Measurements from ENCODE around the gene ST3GAL3. TPM values are rescaled to one million over a fixed set of nuclear protein-coding genes. Genes with fewer than 3 reads are reported as not detected.

ST3GAL3 gene
- total RNA-seq, 1 donor from 2014 or later: 16.5 TPM

DNA sequence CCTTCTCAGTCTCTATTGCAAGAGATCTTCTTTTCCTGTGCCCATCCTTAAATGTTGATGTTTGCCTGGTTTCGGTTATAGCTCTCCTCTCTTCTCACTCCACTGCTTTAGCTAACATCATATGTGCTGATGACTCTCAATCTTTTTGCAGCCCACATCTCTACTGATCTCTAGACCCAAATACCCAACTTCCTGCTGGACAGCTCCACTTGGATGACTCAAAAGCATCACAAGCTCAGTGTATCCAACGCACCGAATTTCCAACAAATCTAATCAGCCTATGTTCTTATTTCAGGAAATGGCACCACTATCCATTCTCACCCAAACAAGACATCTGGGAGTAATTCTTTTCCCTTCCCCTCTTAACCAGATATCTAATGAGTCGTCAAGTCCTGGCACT, 147.1 kb downstream of the ST3GAL3 start:
- H3K4me1 Mint-ChIP-seq (ENCODE audit: low read depth, unreplicated experiment): no peaks in the 10 kb centered on the region

DNA sequence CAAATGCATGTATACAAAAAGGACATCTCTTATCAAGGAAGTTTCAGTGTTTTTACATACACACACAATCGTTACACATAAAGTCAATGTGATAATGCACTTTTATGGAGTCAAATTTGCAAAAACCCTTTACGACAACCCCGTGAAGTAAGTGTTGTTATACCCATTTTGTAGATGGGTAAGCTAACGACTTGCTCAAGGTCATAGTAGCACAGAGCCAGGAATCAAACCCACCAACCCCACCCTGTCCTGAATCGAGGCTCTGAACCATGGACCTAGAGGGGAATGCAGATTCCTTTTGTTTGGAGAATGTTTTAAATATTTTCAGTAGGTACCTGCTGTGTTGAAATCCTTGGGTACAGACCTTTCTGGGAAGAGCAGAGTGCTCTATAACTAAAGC, 148.9 kb downstream of the ST3GAL3 start:
- Mint-ChIP-seq H3K9me3 (ENCODE audit: unreplicated experiment) (no peaks in the 10 kb centered on the region), H3K27me3 (ENCODE audit: unreplicated experiment) (peaks cover 3% of the 10 kb centered on the region), H3K27ac (ENCODE audit: unreplicated experiment) (no peak overlapping the region), H3K36me3 (ENCODE audit: unreplicated experiment) (no peaks in the 10 kb centered on the region), H3K4me1 (ENCODE audit: low read depth, unreplicated experiment) (no peaks in the 10 kb centered on the region), H3K4me3 (ENCODE audit: unreplicated experiment) (no peak overlapping the region)
- TF ChIP-seq, protein P1, sequence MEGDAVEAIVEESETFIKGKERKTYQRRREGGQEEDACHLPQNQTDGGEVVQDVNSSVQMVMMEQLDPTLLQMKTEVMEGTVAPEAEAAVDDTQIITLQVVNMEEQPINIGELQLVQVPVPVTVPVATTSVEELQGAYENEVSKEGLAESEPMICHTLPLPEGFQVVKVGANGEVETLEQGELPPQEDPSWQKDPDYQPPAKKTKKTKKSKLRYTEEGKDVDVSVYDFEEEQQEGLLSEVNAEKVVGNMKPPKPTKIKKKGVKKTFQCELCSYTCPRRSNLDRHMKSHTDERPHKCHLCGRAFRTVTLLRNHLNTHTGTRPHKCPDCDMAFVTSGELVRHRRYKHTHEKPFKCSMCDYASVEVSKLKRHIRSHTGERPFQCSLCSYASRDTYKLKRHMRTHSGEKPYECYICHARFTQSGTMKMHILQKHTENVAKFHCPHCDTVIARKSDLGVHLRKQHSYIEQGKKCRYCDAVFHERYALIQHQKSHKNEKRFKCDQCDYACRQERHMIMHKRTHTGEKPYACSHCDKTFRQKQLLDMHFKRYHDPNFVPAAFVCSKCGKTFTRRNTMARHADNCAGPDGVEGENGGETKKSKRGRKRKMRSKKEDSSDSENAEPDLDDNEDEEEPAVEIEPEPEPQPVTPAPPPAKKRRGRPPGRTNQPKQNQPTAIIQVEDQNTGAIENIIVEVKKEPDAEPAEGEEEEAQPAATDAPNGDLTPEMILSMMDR (IDR thresholded peaks at IDR 0.05; ENCODE audit: partially characterized antibody, unreplicated experiment): no peak
- no peak for DNase-seq

More for the DNA sequence above, 147.1 kb downstream of the ST3GAL3 start:
- peaks cover 3% of the 10 kb centered on the region for H3K27me3 Mint-ChIP-seq (ENCODE audit: unreplicated experiment)
- TF ChIP-seq, protein P1 (IDR thresholded peaks at IDR 0.05; ENCODE audit: partially characterized antibody, unreplicated experiment): no peak
- H3K4me3 Mint-ChIP-seq (ENCODE audit: unreplicated experiment): no peak overlapping the region
- DNase-seq: no peak
- no peaks in the 10 kb centered on the region for H3K36me3 Mint-ChIP-seq (ENCODE audit: unreplicated experiment)
- no peak overlapping the region for H3K27ac Mint-ChIP-seq (ENCODE audit: unreplicated experiment)
- H3K9me3 Mint-ChIP-seq (ENCODE audit: unreplicated experiment): no peaks in the 10 kb centered on the region

DNA sequence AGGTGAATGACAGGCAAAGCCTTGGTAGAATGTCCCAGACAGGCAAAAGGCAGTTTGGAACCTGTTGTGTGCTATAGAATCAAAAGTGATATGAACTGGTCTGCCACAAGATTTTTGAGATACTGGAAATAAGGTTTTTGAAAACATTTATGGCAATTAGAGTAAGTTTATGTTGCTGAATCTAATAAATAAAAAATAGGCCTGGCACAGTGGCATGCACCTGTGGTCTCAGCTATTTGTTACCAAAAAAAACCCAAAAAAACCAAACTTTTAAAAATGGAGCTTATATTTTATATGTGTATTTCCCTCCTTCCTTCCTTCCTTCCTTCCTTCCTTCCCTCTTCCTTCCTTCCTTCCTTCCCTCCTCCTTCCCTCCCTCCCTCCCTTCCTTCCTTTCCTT, 149.8 kb downstream of the ST3GAL3 start:
- Mint-ChIP-seq H3K4me1 (ENCODE audit: low read depth, unreplicated experiment) (no peaks in the 10 kb centered on the region), H3K27ac (ENCODE audit: unreplicated experiment) (no peak overlapping the region), H3K4me3 (ENCODE audit: unreplicated experiment) (no peak overlapping the region), H3K9me3 (ENCODE audit: unreplicated experiment) (no peaks in the 10 kb centered on the region), H3K36me3 (ENCODE audit: unreplicated experiment) (no peaks in the 10 kb centered on the region), H3K27me3 (ENCODE audit: unreplicated experiment) (peaks cover 3% of the 10 kb centered on the region)
- DNase-seq: no peak
- TF ChIP-seq, protein P1 (IDR thresholded peaks at IDR 0.05; ENCODE audit: partially characterized antibody, unreplicated experiment): no peak

DNA sequence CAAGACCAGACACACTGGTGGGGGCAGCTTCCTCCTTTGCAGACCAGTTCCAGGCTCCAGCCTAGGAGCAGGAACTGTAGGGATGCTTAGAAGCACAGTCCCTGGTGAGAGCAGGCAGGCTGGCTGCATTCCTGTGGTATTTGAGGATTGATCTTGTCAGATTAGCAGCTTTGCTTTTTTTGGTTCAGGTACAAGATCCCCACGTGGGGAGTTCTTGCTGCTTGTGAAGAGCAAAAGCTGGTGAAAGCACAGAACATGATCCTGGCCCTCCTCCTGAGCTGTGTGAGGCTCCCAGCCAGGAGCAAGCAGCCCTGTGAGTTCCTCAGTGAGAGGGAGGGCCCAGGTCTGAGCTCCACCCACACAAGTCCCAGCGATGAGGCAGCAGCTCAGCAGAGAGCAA, 151.0 kb downstream of the ST3GAL3 start:
- no peaks in the 10 kb centered on the region for H3K36me3 Mint-ChIP-seq (ENCODE audit: unreplicated experiment)
- no peaks in the 10 kb centered on the region for H3K4me1 Mint-ChIP-seq (ENCODE audit: low read depth, unreplicated experiment)
- H3K27me3 Mint-ChIP-seq (ENCODE audit: unreplicated experiment): peaks cover 3% of the 10 kb centered on the region
- no peak overlapping the region for H3K27ac Mint-ChIP-seq (ENCODE audit: unreplicated experiment)
- H3K9me3 Mint-ChIP-seq (ENCODE audit: unreplicated experiment): no peaks in the 10 kb centered on the region
- no peak for DNase-seq
- no peak overlapping the region for H3K4me3 Mint-ChIP-seq (ENCODE audit: unreplicated experiment)
- TF ChIP-seq, protein P1 (IDR thresholded peaks at IDR 0.05; ENCODE audit: partially characterized antibody, unreplicated experiment): no peak

DNA sequence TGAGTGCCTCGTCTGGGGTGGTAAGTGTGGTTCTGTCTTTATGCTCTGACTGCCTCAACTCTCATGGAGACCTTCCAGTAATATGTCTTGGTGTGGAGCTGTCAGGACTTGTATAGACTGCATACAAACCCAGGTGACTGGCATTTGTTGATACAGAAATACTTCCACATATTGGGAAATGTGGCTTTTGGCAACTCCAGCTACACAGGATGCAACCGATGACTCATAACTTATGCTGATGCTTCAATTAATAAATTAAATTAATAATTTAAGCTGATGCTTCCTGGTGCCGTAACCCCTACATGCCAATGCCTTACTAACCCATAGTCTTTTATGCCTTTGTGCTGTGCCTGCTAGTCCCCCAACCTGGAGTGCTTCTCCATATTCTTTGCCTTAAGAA, 154.0 kb downstream of the ST3GAL3 start:
- no peaks in the 10 kb centered on the region for H3K27me3 Mint-ChIP-seq (ENCODE audit: unreplicated experiment)
- TF ChIP-seq, protein P1 (IDR thresholded peaks at IDR 0.05; ENCODE audit: partially characterized antibody, unreplicated experiment): no peak
- H3K9me3 Mint-ChIP-seq (ENCODE audit: unreplicated experiment): no peaks in the 10 kb centered on the region
- H3K36me3 Mint-ChIP-seq (ENCODE audit: unreplicated experiment): no peaks in the 10 kb centered on the region
- H3K4me3 Mint-ChIP-seq (ENCODE audit: unreplicated experiment): no peak overlapping the region
- no peak for DNase-seq
- H3K27ac Mint-ChIP-seq (ENCODE audit: unreplicated experiment): no peak overlapping the region
- no peaks in the 10 kb centered on the region for H3K4me1 Mint-ChIP-seq (ENCODE audit: low read depth, unreplicated experiment)
